ENCODE data around the gene MAGEB4.

Gene MAGEB4

DNA sequence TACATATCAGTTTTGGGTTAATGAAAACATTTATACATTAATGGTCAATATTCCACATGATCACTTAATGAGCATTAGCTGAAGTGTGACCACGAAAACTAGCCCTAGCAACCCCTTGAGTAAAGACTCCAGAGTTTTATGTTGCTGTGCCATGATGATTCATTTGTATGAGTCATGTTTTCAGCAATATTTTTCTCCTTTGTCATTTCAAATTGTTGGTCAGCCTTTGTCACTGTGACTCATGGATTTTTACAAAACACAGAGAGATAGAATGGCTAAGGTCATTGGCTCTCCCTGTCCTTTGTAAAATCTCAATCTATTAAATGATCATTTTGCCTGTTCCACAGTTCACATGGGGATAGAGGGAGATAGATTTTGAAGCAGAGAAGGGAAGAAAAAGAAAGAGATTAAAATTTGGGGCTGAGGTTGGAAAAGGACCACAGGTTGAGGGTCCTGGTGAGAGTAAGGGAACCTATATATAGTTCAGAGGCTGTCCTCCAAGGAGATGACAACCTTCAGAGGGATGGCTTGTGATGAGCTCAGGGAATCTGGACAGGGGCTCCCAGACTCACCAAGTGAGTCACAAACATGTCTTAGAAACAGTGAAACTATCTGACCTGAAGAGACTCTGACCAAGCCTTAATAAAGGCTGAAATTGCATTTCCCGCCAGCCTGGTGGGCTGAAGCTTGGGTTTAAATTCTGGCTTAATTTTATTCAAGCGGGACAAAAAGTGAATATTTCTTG is 41.8 kb downstream of the MAGEB4 start:
- no peak for DNase-seq (ENCODE audit: low read depth)
